ENCODE data around the gene NPTN. TPM values are rescaled to one million over a fixed set of nuclear protein-coding genes. Genes with fewer than 3 reads are reported as not detected.
A peak's percentile ranks its signal among the peaks of the same experiment; 100 is the strongest.

The NPTN gene
- total RNA-seq, 1 experiment from 2014 or later, result 90.9 TPM

DNA sequence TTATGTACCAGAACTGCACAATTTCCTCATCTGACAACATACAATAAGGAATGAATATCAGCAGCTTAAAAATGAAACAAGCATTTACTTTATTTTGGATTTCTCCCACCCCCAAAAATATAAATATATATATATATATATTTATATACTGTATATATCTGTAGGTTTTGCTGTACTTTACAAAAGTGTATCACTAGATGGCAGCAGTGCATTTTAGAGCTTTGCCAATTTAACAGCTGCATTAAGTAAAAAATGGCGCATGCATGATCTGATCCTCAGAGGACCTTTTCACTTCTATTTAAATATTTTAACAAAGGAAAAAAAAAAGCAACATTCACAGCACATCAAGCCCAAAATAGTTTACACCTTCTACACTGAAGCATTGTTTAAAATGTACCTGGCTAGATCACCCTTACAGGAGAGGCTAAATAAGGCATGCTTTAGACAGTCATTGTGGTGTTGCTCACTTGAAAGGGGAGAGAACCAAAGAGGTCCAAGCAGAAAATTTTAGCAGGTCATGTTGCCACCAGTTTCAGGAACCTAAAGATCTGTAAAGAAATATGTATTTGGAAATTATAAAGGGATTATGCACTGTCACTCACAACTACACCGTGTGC is 72.6 kb downstream of the NPTN start:
- intact Hi-C loops (cut with micrococcal nuclease), result loop anchor here (1.0 to 10.0 kb wide), 4 partner anchors 76 to 253 kb away; no protein-coding TSS in a partner anchor
- Histone ChIP-seq H3K4me2 (ENCODE audit: low read length) (no peak overlapping the region), H3K27ac (ENCODE audit: low read depth, low read length) (no peak overlapping the region), H4K20me1 (ENCODE audit: insufficient read depth) (no peaks in the 10 kb centered on the region), H2AFZ (ENCODE audit: low read depth, low read length, poor library complexity, severe bottlenecking) (no peak overlapping the region), H3K9me2 (ENCODE audit: insufficient read depth) (no peaks in the 10 kb centered on the region), H3K27me3 (ENCODE audit: insufficient read depth, low read length) (no peaks in the 10 kb centered on the region), H3K4me3 (replicated peaks in 1 of 2; ENCODE audit: low read depth in 1 of 2, low read length in 2 of 2) (no peak overlapping the region), H3K79me2 (ENCODE audit: insufficient read depth, low read length) (no peaks in the 10 kb centered on the region), H3K9me3 (ENCODE audit: control insufficient read depth in 1 of 2, insufficient read depth in 1 of 2, low read depth in 1 of 2, low read length in 2 of 2) (no peaks in the 10 kb centered on the region), H3K4me1 (ENCODE audit: control insufficient read depth in 1 of 2, insufficient read depth in 2 of 2, low read length in 2 of 2) (peaks cover 10 to 13% of the 10 kb centered on the region in 2 experiments), H3K36me3 (ENCODE audit: control insufficient read depth in 1 of 2, insufficient read depth in 2 of 2, low read length in 2 of 2) (peaks cover 24 to 28% of the 10 kb centered on the region in 2 experiments), H3K9ac (ENCODE audit: low read length) (no peak overlapping the region)
- TF ChIP-seq, protein P1, sequence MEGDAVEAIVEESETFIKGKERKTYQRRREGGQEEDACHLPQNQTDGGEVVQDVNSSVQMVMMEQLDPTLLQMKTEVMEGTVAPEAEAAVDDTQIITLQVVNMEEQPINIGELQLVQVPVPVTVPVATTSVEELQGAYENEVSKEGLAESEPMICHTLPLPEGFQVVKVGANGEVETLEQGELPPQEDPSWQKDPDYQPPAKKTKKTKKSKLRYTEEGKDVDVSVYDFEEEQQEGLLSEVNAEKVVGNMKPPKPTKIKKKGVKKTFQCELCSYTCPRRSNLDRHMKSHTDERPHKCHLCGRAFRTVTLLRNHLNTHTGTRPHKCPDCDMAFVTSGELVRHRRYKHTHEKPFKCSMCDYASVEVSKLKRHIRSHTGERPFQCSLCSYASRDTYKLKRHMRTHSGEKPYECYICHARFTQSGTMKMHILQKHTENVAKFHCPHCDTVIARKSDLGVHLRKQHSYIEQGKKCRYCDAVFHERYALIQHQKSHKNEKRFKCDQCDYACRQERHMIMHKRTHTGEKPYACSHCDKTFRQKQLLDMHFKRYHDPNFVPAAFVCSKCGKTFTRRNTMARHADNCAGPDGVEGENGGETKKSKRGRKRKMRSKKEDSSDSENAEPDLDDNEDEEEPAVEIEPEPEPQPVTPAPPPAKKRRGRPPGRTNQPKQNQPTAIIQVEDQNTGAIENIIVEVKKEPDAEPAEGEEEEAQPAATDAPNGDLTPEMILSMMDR (IDR thresholded peaks at IDR 0.05 in 2 of 3, conservative IDR thresholded peaks at IDR 0.05 in 1 of 3; ENCODE audit: borderline replicate concordance in 1 of 3, insufficient read depth in 1 of 3, low read depth in 2 of 3, low read length in 2 of 3), result peak; percentile 36 to 59 (median 43); a peak in 4 of 6 replicates
- TF ChIP-seq RAD21 (IDR thresholded peaks at IDR 0.05; ENCODE audit: low read depth), result peak; percentile 64
- TF ChIP-seq ZFX (IDR thresholded peaks at IDR 0.05), result no peak
- ChIA-PET POLR2A (interaction anchor here (1.2 kb wide), 1 partner anchor 76 kb away, joined by 4 read pairs; no protein-coding TSS in a partner anchor), CTCF (interaction anchor here (0.6 to 3.3 kb wide), 17 partner anchors 9 to 312 kb away, joined by 3 to 33 read pairs (median 5); no protein-coding TSS in a partner anchor), RAD21 (ENCODE audit: low non-redundant PET in 1 of 2, low total read pairs in 2 of 2, uncharacterized antibody in 2 of 2, unreplicated experiment in 2 of 2) (interaction anchor here (1.0 to 1.3 kb wide), 4 partner anchors 76 to 140 kb away, joined by 3 to 5 read pairs (median 4); no protein-coding TSS in a partner anchor)
- ATAC-seq (peak; percentile 51; the same call in 1 of the 2 replicates), DNase-seq (ENCODE audit: low read depth, low spot score) (peak; percentile 46)
- BruUV-seq (replicated peaks), result no TSS peak

- no peak for DNase-seq (ENCODE audit: low read depth, low spot score)
- intact Hi-C loops (cut with micrococcal nuclease), result no loop called here
- Histone ChIP-seq H3K9me2 (ENCODE audit: insufficient read depth) (no peaks in the 10 kb centered on the region), H4K20me1 (ENCODE audit: insufficient read depth) (no peaks in the 10 kb centered on the region), H3K36me3 (ENCODE audit: control insufficient read depth in 1 of 2, insufficient read depth in 2 of 2, low read length in 2 of 2) (peaks cover 21 to 28% of the 10 kb centered on the region in 2 experiments), H3K79me2 (ENCODE audit: insufficient read depth, low read length) (no peaks in the 10 kb centered on the region), H2AFZ (ENCODE audit: low read depth, low read length, poor library complexity, severe bottlenecking) (no peak overlapping the region), H3K27me3 (ENCODE audit: insufficient read depth, low read length) (no peaks in the 10 kb centered on the region), H3K27ac (ENCODE audit: low read depth, low read length) (no peak overlapping the region), H3K4me3 (replicated peaks in 1 of 2; ENCODE audit: low read depth in 1 of 2, low read length in 2 of 2) (no peak overlapping the region), H3K4me1 (ENCODE audit: control insufficient read depth in 1 of 2, insufficient read depth in 2 of 2, low read length in 2 of 2) (no peaks in the 10 kb centered on the region), H3K9ac (ENCODE audit: low read length) (no peak overlapping the region), H3K9me3 (ENCODE audit: control insufficient read depth in 1 of 2, insufficient read depth in 1 of 2, low read depth in 1 of 2, low read length in 2 of 2) (no peaks in the 10 kb centered on the region), H3K4me2 (ENCODE audit: low read length) (no peak overlapping the region)
- ChIA-PET RAD21 (ENCODE audit: low non-redundant PET in 1 of 2, low total read pairs in 2 of 2, uncharacterized antibody in 2 of 2, unreplicated experiment in 2 of 2) (no interaction called here), CTCF (no interaction called here), POLR2A (no interaction called here)
- ATAC-seq, result no peak
- BruUV-seq (replicated peaks), result no TSS peak
- TF ChIP-seq REST (IDR thresholded peaks at IDR 0.05; ENCODE audit: low read depth) (no peak), POLR2A (IDR thresholded peaks at IDR 0.05; ENCODE audit: borderline replicate concordance, extremely low read depth, insufficient read depth, insufficient read length) (no peak), TCF7L2 (IDR thresholded peaks at IDR 0.05; ENCODE audit: borderline replicate concordance, extremely low read depth, insufficient read depth, insufficient read length) (no peak), SP1 (IDR thresholded peaks at IDR 0.05; ENCODE audit: low read depth) (no peak), ATF3 (IDR thresholded peaks at IDR 0.05) (no peak), ZNF274 (IDR thresholded peaks at IDR 0.05; ENCODE audit: low read depth, low read length) (no peak)
- TF ChIP-seq, protein P2, sequence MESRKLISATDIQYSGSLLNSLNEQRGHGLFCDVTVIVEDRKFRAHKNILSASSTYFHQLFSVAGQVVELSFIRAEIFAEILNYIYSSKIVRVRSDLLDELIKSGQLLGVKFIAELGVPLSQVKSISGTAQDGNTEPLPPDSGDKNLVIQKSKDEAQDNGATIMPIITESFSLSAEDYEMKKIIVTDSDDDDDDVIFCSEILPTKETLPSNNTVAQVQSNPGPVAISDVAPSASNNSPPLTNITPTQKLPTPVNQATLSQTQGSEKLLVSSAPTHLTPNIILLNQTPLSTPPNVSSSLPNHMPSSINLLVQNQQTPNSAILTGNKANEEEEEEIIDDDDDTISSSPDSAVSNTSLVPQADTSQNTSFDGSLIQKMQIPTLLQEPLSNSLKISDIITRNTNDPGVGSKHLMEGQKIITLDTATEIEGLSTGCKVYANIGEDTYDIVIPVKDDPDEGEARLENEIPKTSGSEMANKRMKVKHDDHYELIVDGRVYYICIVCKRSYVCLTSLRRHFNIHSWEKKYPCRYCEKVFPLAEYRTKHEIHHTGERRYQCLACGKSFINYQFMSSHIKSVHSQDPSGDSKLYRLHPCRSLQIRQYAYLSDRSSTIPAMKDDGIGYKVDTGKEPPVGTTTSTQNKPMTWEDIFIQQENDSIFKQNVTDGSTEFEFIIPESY (IDR thresholded peaks at IDR 0.05; ENCODE audit: extremely low read depth, insufficient replicate concordance, low read length), result no peak
These were observed 74.7 kb downstream of the NPTN start for GRCh38 chr15:73558529-73558928.

All from HCT116 (cell line).